ENCODE data around the gene CLDN7. TPM values are rescaled to one million over a fixed set of nuclear protein-coding genes. Genes with fewer than 3 reads are reported as not detected.
"Not testable (repeated sequence)": the region's sequence is repeated elsewhere in the genome, so short reads cannot be mapped to it uniquely, and the experiment has no call there.

CLDN7 gene
- total RNA-seq, 4 donors from 2014 or later = 7.7 to 14.5 (median 11.0) TPM

DNA sequence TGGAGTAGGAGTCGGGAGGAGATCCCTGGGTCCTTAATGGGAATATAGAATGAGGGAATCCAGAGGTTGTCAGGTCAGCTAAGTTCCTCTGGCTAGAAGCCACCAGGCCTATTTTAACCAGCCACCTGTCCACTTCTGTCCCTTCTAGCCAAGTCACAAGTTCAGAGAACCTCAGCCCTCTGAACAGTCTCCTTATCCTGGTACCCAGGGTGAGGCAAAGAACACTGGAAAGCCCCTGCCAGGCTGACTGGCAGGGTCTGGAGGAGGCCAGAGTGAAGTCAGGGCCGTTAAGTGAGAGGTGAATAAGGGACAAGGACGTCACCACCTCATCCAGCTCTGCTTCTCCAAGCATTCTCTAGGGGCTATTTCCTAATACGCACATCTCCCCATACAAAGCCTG is 13.5 kb downstream of the CLDN7 start:
- Histone ChIP-seq H3K4me1 (peaks cover 37% of the 10 kb centered on the region), H3K27ac (no peak overlapping the region), H3K9me3 (no peaks in the 10 kb centered on the region), H3K4me3 (no peak overlapping the region), H3K27me3 (no peaks in the 10 kb centered on the region), H3K36me3 (peaks cover 34% of the 10 kb centered on the region)
- DNase-seq (ENCODE audit: low spot score in 2 of 2) = no peak
- 73% methylated on average over 4 of the region's 4 CpGs for WGBS
- TF ChIP-seq POLR2A (IDR thresholded peaks at IDR 0.05) = no peak
- no peak for TF ChIP-seq POLR2AphosphoS5 (IDR thresholded peaks at IDR 0.05)
- TF ChIP-seq, protein P1, sequence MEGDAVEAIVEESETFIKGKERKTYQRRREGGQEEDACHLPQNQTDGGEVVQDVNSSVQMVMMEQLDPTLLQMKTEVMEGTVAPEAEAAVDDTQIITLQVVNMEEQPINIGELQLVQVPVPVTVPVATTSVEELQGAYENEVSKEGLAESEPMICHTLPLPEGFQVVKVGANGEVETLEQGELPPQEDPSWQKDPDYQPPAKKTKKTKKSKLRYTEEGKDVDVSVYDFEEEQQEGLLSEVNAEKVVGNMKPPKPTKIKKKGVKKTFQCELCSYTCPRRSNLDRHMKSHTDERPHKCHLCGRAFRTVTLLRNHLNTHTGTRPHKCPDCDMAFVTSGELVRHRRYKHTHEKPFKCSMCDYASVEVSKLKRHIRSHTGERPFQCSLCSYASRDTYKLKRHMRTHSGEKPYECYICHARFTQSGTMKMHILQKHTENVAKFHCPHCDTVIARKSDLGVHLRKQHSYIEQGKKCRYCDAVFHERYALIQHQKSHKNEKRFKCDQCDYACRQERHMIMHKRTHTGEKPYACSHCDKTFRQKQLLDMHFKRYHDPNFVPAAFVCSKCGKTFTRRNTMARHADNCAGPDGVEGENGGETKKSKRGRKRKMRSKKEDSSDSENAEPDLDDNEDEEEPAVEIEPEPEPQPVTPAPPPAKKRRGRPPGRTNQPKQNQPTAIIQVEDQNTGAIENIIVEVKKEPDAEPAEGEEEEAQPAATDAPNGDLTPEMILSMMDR (IDR thresholded peaks at IDR 0.05) = no peak
- TF ChIP-seq EP300 (IDR thresholded peaks at IDR 0.05) = no peak

DNA sequence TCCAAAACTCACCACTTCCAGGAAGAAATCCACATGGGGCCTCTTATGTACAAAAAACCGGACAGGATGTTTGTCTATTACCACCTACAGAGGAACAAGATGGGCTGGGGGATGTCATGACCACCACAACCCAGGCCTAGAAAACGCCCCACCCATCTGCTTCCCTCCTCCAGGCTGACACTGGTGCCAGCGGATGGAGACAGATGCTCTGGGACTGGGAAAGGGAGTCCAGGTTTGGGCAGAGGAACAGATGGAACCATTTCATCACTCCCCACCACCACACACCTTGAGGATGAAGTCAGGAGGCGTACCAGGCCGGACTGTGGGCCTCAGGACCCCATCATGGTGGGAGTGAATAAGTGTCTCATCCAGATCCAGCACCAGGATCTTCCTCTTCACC is 15.5 kb downstream of the CLDN7 start:
- H3K27me3 ChIP-seq = no peaks in the 10 kb centered on the region
- DNase-seq (ENCODE audit: low spot score in 2 of 2) = no peak
- 85% methylated on average over 5 of the region's 5 CpGs for WGBS
- no peak overlapping the region for H3K4me3 ChIP-seq
- H3K4me1 ChIP-seq = peaks cover 34% of the 10 kb centered on the region
- peaks cover 35% of the 10 kb centered on the region for H3K36me3 ChIP-seq
- no peak overlapping the region for H3K27ac ChIP-seq
- TF ChIP-seq POLR2A (IDR thresholded peaks at IDR 0.05) (no peak), POLR2AphosphoS5 (IDR thresholded peaks at IDR 0.05) (no peak), EP300 (IDR thresholded peaks at IDR 0.05) (no peak)
- TF ChIP-seq, protein P1 (IDR thresholded peaks at IDR 0.05) = no peak
- H3K9me3 ChIP-seq = no peaks in the 10 kb centered on the region

DNA sequence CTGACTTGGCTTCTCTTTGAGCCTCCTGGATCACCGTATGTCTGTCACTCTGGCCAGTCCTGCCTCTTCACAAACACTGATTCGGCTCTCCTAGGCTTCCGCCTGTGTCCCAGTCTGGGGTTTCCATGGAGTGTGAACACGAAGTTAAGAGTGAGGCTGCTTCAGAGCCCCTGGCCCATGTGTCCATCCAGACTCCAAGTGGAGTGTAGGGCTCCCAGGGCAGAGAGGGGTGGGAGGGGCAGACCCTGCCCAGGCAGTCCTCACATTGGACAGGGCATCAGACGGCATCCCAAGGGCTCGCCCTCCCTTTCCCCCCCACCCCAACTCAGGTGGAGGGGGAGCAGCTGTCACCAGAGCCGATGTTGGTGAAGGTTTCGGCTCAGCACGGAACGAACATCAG is 18.4 kb downstream of the CLDN7 start:
- H3K9me3 ChIP-seq; H3K27me3 ChIP-seq; DNase-seq (ENCODE audit: low spot score in 2 of 2): not testable (repeated sequence)
- WGBS = 74% methylated on average over 10 of the region's 10 CpGs
- Histone ChIP-seq H3K27ac (peak overlapping the region; percentile 98), H3K4me3 (peak overlapping the region; percentile 97), H3K36me3 (peaks cover 44% of the 10 kb centered on the region), H3K4me1 (peaks cover 28% of the 10 kb centered on the region)

- Histone ChIP-seq H3K9me3 (no peaks in the 10 kb centered on the region), H3K36me3 (peaks cover 44% of the 10 kb centered on the region), H3K4me3 (peak overlapping the region; percentile 97), H3K4me1 (peaks cover 26% of the 10 kb centered on the region), H3K27me3 (no peaks in the 10 kb centered on the region), H3K27ac (peak overlapping the region; percentile 98)
- 29% methylated on average over 2 of the region's 2 CpGs for WGBS
- no peak for TF ChIP-seq EP300 (IDR thresholded peaks at IDR 0.05)
- no peak for TF ChIP-seq POLR2AphosphoS5 (IDR thresholded peaks at IDR 0.05)
- no peak for TF ChIP-seq POLR2A (IDR thresholded peaks at IDR 0.05)
- TF ChIP-seq, protein P1 (IDR thresholded peaks at IDR 0.05) = no peak
- no peak for DNase-seq (ENCODE audit: low spot score in 2 of 2)
These were observed 18.9 kb downstream of the CLDN7 start for GRCh38 chr17:7243453-7243729.

GRCh38 chr17:7242717-7243452 is 19.4 kb downstream of the CLDN7 start:
- Histone ChIP-seq H3K27me3 (no peaks in the 10 kb centered on the region), H3K27ac (peak overlapping the region; percentile 98), H3K4me1 (peaks cover 27% of the 10 kb centered on the region), H3K9me3 (no peaks in the 10 kb centered on the region), H3K36me3 (peaks cover 44% of the 10 kb centered on the region), H3K4me3 (peak overlapping the region; percentile 97)
- under 1% methylated on average over 49 of the region's 49 CpGs for WGBS
- peak; percentile 98 to 99 for DNase-seq (ENCODE audit: low spot score in 2 of 2)
- TF ChIP-seq EP300 (IDR thresholded peaks at IDR 0.05) = no peak
- TF ChIP-seq POLR2AphosphoS5 (IDR thresholded peaks at IDR 0.05) = peak; percentile 7 to 98 (median 97)
- TF ChIP-seq, protein P1 (IDR thresholded peaks at IDR 0.05) = no peak
- TF ChIP-seq POLR2A (IDR thresholded peaks at IDR 0.05) = peak in 1 of 2 donors; percentile 50
